ENCODE data around the gene ATP5ME. TPM values are rescaled to one million over a fixed set of nuclear protein-coding genes. Genes with fewer than 3 reads are reported as not detected.

Gene ATP5ME
- total and polyA plus RNA-seq, 2 experiments from 2014 or later = 143 to 669 TPM

DNA sequence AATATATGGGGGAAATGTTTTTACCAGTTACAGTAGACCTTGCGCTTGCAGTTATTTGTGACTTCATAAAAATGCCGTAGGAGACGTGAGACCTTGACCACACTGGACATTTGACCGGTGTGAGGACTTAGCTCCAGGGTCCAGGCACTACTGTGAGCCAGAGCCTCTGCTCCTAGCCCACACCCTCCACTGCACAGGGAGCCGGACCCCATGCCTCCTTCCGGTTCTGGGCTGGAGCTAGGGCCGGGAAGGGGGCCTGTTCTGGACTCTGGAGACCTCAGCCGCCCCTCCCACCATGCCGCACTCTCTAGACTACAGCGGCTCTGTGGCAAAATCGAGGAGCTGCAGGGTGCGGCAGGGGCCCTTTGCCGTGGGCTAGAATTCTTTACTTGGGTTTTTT is 36.8 kb upstream of the ATP5ME start:
- no peak overlapping the region for H3K27ac ChIP-seq
- H2AFZ ChIP-seq = no peak overlapping the region
- H3K79me2 ChIP-seq = peaks cover 95% of the 10 kb centered on the region
- H3K27me3 ChIP-seq = no peaks in the 10 kb centered on the region
- no peak for DNase-seq (ENCODE audit: low spot score)
- no peaks in the 10 kb centered on the region for H3K9me2 ChIP-seq (replicated peaks; ENCODE audit: insufficient read depth)
- no peak overlapping the region for H3K4me2 ChIP-seq
- peaks cover 79% of the 10 kb centered on the region for H4K20me1 ChIP-seq (ENCODE audit: insufficient read depth, poor library complexity, severe bottlenecking)
- WGBS (ENCODE audit: low lambda C conversion rate, missing lambda C conversion rate) = 94% methylated on average over 13 of the region's 13 CpGs
- H3K36me3 ChIP-seq (replicated peaks; ENCODE audit: insufficient read depth, low read depth) = no peaks in the 10 kb centered on the region
- H3K4me3 ChIP-seq = no peak overlapping the region
- no peak for TF ChIP-seq EZH2 (IDR thresholded peaks at IDR 0.05; ENCODE audit: borderline replicate concordance)
- no peak for TF ChIP-seq EZH2phosphoT487 (IDR thresholded peaks at IDR 0.05; ENCODE audit: low read depth, severe bottlenecking, unreplicated experiment)
- TF ChIP-seq, protein P1, sequence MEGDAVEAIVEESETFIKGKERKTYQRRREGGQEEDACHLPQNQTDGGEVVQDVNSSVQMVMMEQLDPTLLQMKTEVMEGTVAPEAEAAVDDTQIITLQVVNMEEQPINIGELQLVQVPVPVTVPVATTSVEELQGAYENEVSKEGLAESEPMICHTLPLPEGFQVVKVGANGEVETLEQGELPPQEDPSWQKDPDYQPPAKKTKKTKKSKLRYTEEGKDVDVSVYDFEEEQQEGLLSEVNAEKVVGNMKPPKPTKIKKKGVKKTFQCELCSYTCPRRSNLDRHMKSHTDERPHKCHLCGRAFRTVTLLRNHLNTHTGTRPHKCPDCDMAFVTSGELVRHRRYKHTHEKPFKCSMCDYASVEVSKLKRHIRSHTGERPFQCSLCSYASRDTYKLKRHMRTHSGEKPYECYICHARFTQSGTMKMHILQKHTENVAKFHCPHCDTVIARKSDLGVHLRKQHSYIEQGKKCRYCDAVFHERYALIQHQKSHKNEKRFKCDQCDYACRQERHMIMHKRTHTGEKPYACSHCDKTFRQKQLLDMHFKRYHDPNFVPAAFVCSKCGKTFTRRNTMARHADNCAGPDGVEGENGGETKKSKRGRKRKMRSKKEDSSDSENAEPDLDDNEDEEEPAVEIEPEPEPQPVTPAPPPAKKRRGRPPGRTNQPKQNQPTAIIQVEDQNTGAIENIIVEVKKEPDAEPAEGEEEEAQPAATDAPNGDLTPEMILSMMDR (IDR thresholded peaks at IDR 0.05; ENCODE audit: poor library complexity) = no peak
- H3K9me3 ChIP-seq (ENCODE audit: low read depth) = no peaks in the 10 kb centered on the region
- H3K4me1 ChIP-seq (ENCODE audit: insufficient read depth) = peaks cover 18% of the 10 kb centered on the region

DNA sequence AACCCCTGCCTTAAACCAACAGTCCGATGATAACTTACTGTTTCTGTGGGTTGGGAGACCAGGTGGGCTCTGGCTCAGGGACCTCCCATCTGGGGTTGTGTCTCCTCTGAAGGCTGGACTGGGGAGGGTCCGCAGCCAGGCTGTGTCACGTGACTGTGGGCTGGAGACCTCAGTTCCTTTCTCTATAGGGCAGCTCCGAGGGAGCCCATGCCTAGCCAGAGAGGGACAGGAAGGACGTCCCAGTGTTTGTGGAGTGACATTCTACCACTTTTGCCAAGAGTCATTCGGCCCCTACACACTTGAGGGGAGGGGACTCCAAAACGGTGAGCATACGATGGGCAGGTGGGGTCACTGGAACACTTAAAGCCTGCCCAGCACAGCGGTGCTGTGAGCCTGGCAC is 36.0 kb upstream of the ATP5ME start:
- no peak overlapping the region for H3K4me2 ChIP-seq
- no peak for DNase-seq (ENCODE audit: low spot score)
- WGBS (ENCODE audit: low lambda C conversion rate, missing lambda C conversion rate) = 95% methylated on average over 9 of the region's 9 CpGs
- H3K4me1 ChIP-seq (ENCODE audit: insufficient read depth) = peaks cover 18% of the 10 kb centered on the region
- no peak overlapping the region for H3K4me3 ChIP-seq
- H3K9me2 ChIP-seq (replicated peaks; ENCODE audit: insufficient read depth) = no peaks in the 10 kb centered on the region
- H3K79me2 ChIP-seq = peaks cover 93% of the 10 kb centered on the region
- H3K36me3 ChIP-seq (replicated peaks; ENCODE audit: insufficient read depth, low read depth) = no peaks in the 10 kb centered on the region
- peaks cover 77% of the 10 kb centered on the region for H4K20me1 ChIP-seq (ENCODE audit: insufficient read depth, poor library complexity, severe bottlenecking)
- no peak overlapping the region for H2AFZ ChIP-seq
- H3K27ac ChIP-seq = no peak overlapping the region
- no peaks in the 10 kb centered on the region for H3K27me3 ChIP-seq
- TF ChIP-seq, protein P1 (IDR thresholded peaks at IDR 0.05; ENCODE audit: poor library complexity) = no peak
- TF ChIP-seq EZH2phosphoT487 (IDR thresholded peaks at IDR 0.05; ENCODE audit: low read depth, severe bottlenecking, unreplicated experiment) = no peak
- TF ChIP-seq EZH2 (IDR thresholded peaks at IDR 0.05; ENCODE audit: borderline replicate concordance) = no peak
- no peaks in the 10 kb centered on the region for H3K9me3 ChIP-seq (ENCODE audit: low read depth)

DNA sequence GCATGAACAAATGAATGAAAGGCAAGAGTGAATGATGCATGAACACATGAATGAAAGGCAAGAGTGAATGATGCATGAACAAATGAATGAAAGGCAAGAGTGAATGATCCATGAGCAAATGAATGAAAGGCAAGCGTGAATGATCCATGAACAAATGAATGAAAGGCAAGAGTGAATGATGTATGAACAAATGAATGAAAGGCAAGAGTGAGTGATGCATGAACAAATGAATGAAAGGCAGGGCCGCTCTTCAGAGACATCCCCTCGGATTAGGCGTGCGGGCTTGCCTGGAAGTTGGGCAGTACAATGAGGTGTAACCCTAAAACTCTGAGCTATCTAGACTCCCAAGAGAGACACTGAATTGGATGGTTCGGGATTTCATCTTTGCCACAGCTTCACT is 35.3 kb upstream of the ATP5ME start:
- no peak for TF ChIP-seq EZH2phosphoT487 (IDR thresholded peaks at IDR 0.05; ENCODE audit: low read depth, severe bottlenecking, unreplicated experiment)
- TF ChIP-seq, protein P1 (IDR thresholded peaks at IDR 0.05; ENCODE audit: poor library complexity) = no peak
- no peak for TF ChIP-seq EZH2 (IDR thresholded peaks at IDR 0.05; ENCODE audit: borderline replicate concordance)
- Histone ChIP-seq H3K9me3 (ENCODE audit: low read depth) (no peaks in the 10 kb centered on the region), H4K20me1 (ENCODE audit: insufficient read depth, poor library complexity, severe bottlenecking) (peaks cover 69% of the 10 kb centered on the region), H2AFZ (no peak overlapping the region), H3K9me2 (replicated peaks; ENCODE audit: insufficient read depth) (no peaks in the 10 kb centered on the region), H3K4me1 (ENCODE audit: insufficient read depth) (peaks cover 18% of the 10 kb centered on the region), H3K4me3 (no peak overlapping the region), H3K79me2 (peaks cover 85% of the 10 kb centered on the region), H3K27ac (no peak overlapping the region), H3K4me2 (peak overlapping the region; percentile 96), H3K27me3 (no peaks in the 10 kb centered on the region), H3K36me3 (replicated peaks; ENCODE audit: insufficient read depth, low read depth) (no peaks in the 10 kb centered on the region)
- DNase-seq (ENCODE audit: low spot score) = no peak
- over 99% methylated on average over 6 of the region's 6 CpGs for WGBS (ENCODE audit: low lambda C conversion rate, missing lambda C conversion rate)

DNA sequence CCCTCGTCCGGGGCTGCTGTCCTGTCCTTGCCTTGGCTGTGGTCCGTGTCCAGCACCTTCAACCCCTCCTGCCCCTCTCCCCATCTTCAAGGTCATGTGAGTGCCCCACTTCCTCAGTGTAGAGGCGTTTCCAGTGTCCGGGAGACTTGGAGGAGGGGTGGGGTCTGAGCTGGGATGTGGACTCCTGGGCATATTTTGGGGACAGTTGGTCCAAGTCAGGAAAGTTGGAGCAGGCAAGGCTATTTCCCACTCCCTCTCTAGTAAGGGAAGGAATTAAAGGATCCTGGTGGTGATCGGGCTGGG is 34.5 kb upstream of the ATP5ME start:
- H2AFZ ChIP-seq = no peak overlapping the region
- WGBS (ENCODE audit: low lambda C conversion rate, missing lambda C conversion rate) = 94% methylated on average over 6 of the region's 6 CpGs
- H3K4me3 ChIP-seq = no peak overlapping the region
- H3K36me3 ChIP-seq (replicated peaks; ENCODE audit: insufficient read depth, low read depth) = no peaks in the 10 kb centered on the region
- no peaks in the 10 kb centered on the region for H3K9me2 ChIP-seq (replicated peaks; ENCODE audit: insufficient read depth)
- H3K4me1 ChIP-seq (ENCODE audit: insufficient read depth) = peaks cover 18% of the 10 kb centered on the region
- H3K27me3 ChIP-seq = no peaks in the 10 kb centered on the region
- H4K20me1 ChIP-seq (ENCODE audit: insufficient read depth, poor library complexity, severe bottlenecking) = peaks cover 61% of the 10 kb centered on the region
- no peak for TF ChIP-seq EZH2phosphoT487 (IDR thresholded peaks at IDR 0.05; ENCODE audit: low read depth, severe bottlenecking, unreplicated experiment)
- TF ChIP-seq, protein P1 (IDR thresholded peaks at IDR 0.05; ENCODE audit: poor library complexity) = no peak
- no peak for TF ChIP-seq EZH2 (IDR thresholded peaks at IDR 0.05; ENCODE audit: borderline replicate concordance)
- peak overlapping the region; percentile 96 for H3K4me2 ChIP-seq
- no peak for DNase-seq (ENCODE audit: low spot score)
- H3K27ac ChIP-seq = no peak overlapping the region
- peaks cover 77% of the 10 kb centered on the region for H3K79me2 ChIP-seq
- H3K9me3 ChIP-seq (ENCODE audit: low read depth) = no peaks in the 10 kb centered on the region
